H1 (cell line): ENCODE results near the gene SMAD7. TPM values are rescaled to one million over a fixed set of nuclear protein-coding genes. Genes with fewer than 3 reads are reported as not detected.

Source experiments
- CTCF ChIA-PET: fragments of 300-600 bp; sonication (Branson Sonifier 250); formaldehyde crosslinking; loops from one replicate; lab custom pipeline; 2021; ENCODE audit not compliant: partially characterized antibody; lab: Charles Lee
- POLR2A ChIA-PET: fragments of 300-600 bp; sonication (Branson Sonifier 250); formaldehyde crosslinking; loops from one replicate; lab custom pipeline; 2021; ENCODE audit warnings: inconsistent platforms; ENCODE audit not compliant: partially characterized antibody; lab: Charles Lee
- DNase-seq, 2 experiments: peaks; one replicate each; pipeline versions ENCODE4 v3.0.0 to v3.0.0-alpha.2; 2010 to 2022; ENCODE audit warnings: low spot score in 2 of 2, low read depth in 1 of 2, mixed read lengths in 1 of 2
- FAIRE-seq: peaks from 2 replicates; lab custom pipeline; 2011; peaks lifted over from hg19 to GRCh38; lab: Jason Lieb, UNC
- H2AFZ ChIP-seq: 2 replicates; pipeline ENCODE4 v1.8.1; 2012; ENCODE audit warnings: low read length, inconsistent platforms
- H2AK5ac ChIP-seq: 2 replicates; pipeline ENCODE4 v1.6.1; 2013; ENCODE audit warnings: low read depth, low read length
- H2BK120ac ChIP-seq: replicated peaks from 2 replicates; pipeline ENCODE3; 2013; ENCODE audit warnings: low read depth, low read length, inconsistent platforms
- H2BK12ac ChIP-seq: 2 replicates; pipeline ENCODE4 v1.6.1; 2013; ENCODE audit warnings: low read depth, low read length
- H2BK15ac ChIP-seq: 2 replicates; pipeline ENCODE4 v1.6.1; 2013; ENCODE audit warnings: low read length
- H2BK20ac ChIP-seq: 2 replicates; pipeline ENCODE4 v1.6.1; 2013; ENCODE audit warnings: low read length
- H2BK5ac ChIP-seq: 2 replicates; pipeline ENCODE4 v1.6.1; 2013; ENCODE audit warnings: low read depth, low read length
- H3K14ac ChIP-seq: 2 replicates; pipeline ENCODE4 v1.6.1; 2013; ENCODE audit warnings: inconsistent platforms; ENCODE audit not compliant: insufficient read length
- H3K18ac ChIP-seq: 2 replicates; pipeline ENCODE4 v1.6.1; 2013; ENCODE audit warnings: low read length; ENCODE audit errors: extremely low read depth
- H3K23ac ChIP-seq: 2 replicates; pipeline ENCODE4 v1.6.1; 2013; ENCODE audit warnings: inconsistent platforms; ENCODE audit not compliant: insufficient read length
- H3K23me2 ChIP-seq: 2 replicates; pipeline ENCODE4 v1.6.1; 2013; ENCODE audit warnings: low read depth, low read length
- H3K27ac ChIP-seq: 2 replicates; pipeline ENCODE4 v1.6.1; 2011; ENCODE audit warnings: low read depth, low read length, inconsistent platforms
- H3K27me3 ChIP-seq, 4 experiments: replicated peaks in 1 of 4; 1 replicate in 1 of 4; 2 replicates in 3 of 4; pipeline versions ENCODE4 v1.6.1 to v1.8.1; 2011 to 2013; ENCODE audit warnings: low read length in 3 of 4, mild to moderate bottlenecking in 3 of 4, inconsistent platforms in 2 of 4, mixed read lengths in 2 of 4, moderate library complexity in 1 of 4; ENCODE audit not compliant: control insufficient read depth in 3 of 4, insufficient read depth in 3 of 4; ENCODE audit errors: extremely low read depth in 1 of 4
- H3K36me3 ChIP-seq, 4 experiments: 2 replicates each; pipeline versions ENCODE4 v1.6.1 to v1.8.1; 2011 to 2013; ENCODE audit warnings: mild to moderate bottlenecking in 4 of 4, low read length in 3 of 4, moderate library complexity in 2 of 4, control low read depth in 1 of 4, inconsistent platforms in 1 of 4; ENCODE audit not compliant: insufficient read depth in 4 of 4, control insufficient read depth in 2 of 4
- H3K4ac ChIP-seq: replicated peaks from 2 replicates; pipeline ENCODE3; 2013; ENCODE audit warnings: low read length, low read depth, mixed read lengths, inconsistent platforms; ENCODE audit not compliant: insufficient read length
- H3K4me1 ChIP-seq, 4 experiments: replicated peaks in 1 of 4; 1 replicate in 1 of 4; 2 replicates in 3 of 4; pipeline versions ENCODE4 v1.6.1 to v1.8.1; 2011 to 2013; ENCODE audit warnings: low read length in 3 of 4, inconsistent platforms in 2 of 4, mixed read lengths in 1 of 4; ENCODE audit not compliant: insufficient read depth in 4 of 4, control insufficient read depth in 3 of 4
- H3K4me2 ChIP-seq, 2 experiments: 2 replicates each; pipeline versions ENCODE4 v1.6.1 to v1.8.1; 2011 to 2013; ENCODE audit warnings: low read depth in 2 of 2, low read length in 2 of 2, control low read depth in 1 of 2, inconsistent platforms in 1 of 2, mild to moderate bottlenecking in 1 of 2; ENCODE audit not compliant: insufficient read depth in 1 of 2
- H3K4me3 ChIP-seq, 4 experiments: fragments of 200-600, 300-600 bp in 1 of 4; sonication (generic), shearing (Covaris generic), sonication (Bioruptor Twin) in 1 of 4; 2 replicates each; pipeline versions ENCODE4 v1.5.1 to v1.8.1; 2011 to 2016; ENCODE audit warnings: low read length in 4 of 4, low read depth in 3 of 4, control low read depth in 2 of 4, inconsistent platforms in 2 of 4, mild to moderate bottlenecking in 2 of 4, mixed read lengths in 1 of 4, moderate library complexity in 1 of 4; ENCODE audit not compliant: insufficient read depth in 2 of 4; ENCODE audit errors: extremely low read depth in 1 of 4
- H3K56ac ChIP-seq: replicated peaks from 2 replicates; pipeline ENCODE3; 2013; ENCODE audit warnings: low read depth, mild to moderate bottlenecking, mixed read lengths, low read length, inconsistent platforms; ENCODE audit not compliant: insufficient read length
- H3K79me1 ChIP-seq: 2 replicates; pipeline ENCODE4 v1.6.1; 2013; ENCODE audit warnings: low read depth, low read length, control low read depth
- H3K79me2 ChIP-seq, 2 experiments: 2 replicates each; pipeline versions ENCODE4 v1.6.1 to v1.8.1; 2012 to 2013; ENCODE audit warnings: low read length in 2 of 2, mild to moderate bottlenecking in 2 of 2, inconsistent platforms in 1 of 2; ENCODE audit not compliant: insufficient read depth in 2 of 2, control insufficient read depth in 1 of 2
- H3K9ac ChIP-seq, 4 experiments: replicated peaks in 1 of 4; 1 replicate in 1 of 4; 2 replicates in 3 of 4; pipeline versions ENCODE4 v1.6.1 to v1.8.1; 2011 to 2013; ENCODE audit warnings: low read depth in 3 of 4, low read length in 3 of 4, control low read depth in 2 of 4, mild to moderate bottlenecking in 2 of 4, moderate library complexity in 2 of 4, inconsistent platforms in 1 of 4; ENCODE audit errors: extremely low read depth in 1 of 4
- H3K9me3 ChIP-seq, 2 experiments: 2 replicates each; pipeline versions ENCODE4 v1.6.1 to v1.8.1; 2012 to 2013; ENCODE audit warnings: mild to moderate bottlenecking in 2 of 2, moderate library complexity in 2 of 2, control low read depth in 1 of 2, inconsistent platforms in 1 of 2, low read depth in 1 of 2, low read length in 1 of 2, mixed read lengths in 1 of 2; ENCODE audit not compliant: insufficient read depth in 2 of 2
- H4K20me1 ChIP-seq, 2 experiments: replicated peaks in 1 of 2; 2 replicates each; pipeline versions ENCODE3 to v1.8.1; 2011 to 2013; ENCODE audit warnings: inconsistent platforms in 2 of 2, low read length in 2 of 2, mild to moderate bottlenecking in 1 of 2; ENCODE audit not compliant: insufficient read depth in 2 of 2, control insufficient read depth in 1 of 2
- H4K5ac ChIP-seq: 2 replicates; pipeline ENCODE4 v1.6.1; 2013; ENCODE audit warnings: low read length, low read depth, mixed read lengths, inconsistent platforms; ENCODE audit not compliant: insufficient read length
- H4K8ac ChIP-seq: 2 replicates; pipeline ENCODE4 v1.8.0; 2013; ENCODE audit warnings: mild to moderate bottlenecking, moderate library complexity, low read length, inconsistent platforms; ENCODE audit not compliant: insufficient read depth; ENCODE audit errors: extremely low read depth
- H4K91ac ChIP-seq: replicated peaks from 2 replicates; pipeline ENCODE3; 2013; ENCODE audit warnings: low read length, mixed read lengths, inconsistent platforms; ENCODE audit not compliant: insufficient read length
- ATF2 ChIP-seq: IDR thresholded peaks from 2 replicates; pipeline ENCODE4 v1.6.1; 2012; ENCODE audit warnings: low read length, inconsistent platforms
- CTBP2 ChIP-seq: IDR thresholded peaks from 2 replicates; pipeline ENCODE4 v1.7.0; 2011; ENCODE audit warnings: borderline replicate concordance, mild to moderate bottlenecking, moderate library complexity, mixed read lengths, low read length; ENCODE audit not compliant: insufficient read depth, insufficient read length
- E2F6 ChIP-seq: IDR thresholded peaks from 2 replicates; pipeline ENCODE4 v1.6.1; 2012; ENCODE audit warnings: inconsistent platforms
- RFX5 ChIP-seq: IDR thresholded peaks from 2 replicates; pipeline ENCODE4 v1.6.1; 2011; ENCODE audit warnings: low read depth, low read length, improper control_type of control experiment, borderline replicate concordance
- SP1 ChIP-seq: IDR thresholded peaks from 2 replicates; pipeline ENCODE4 v1.6.1; 2011; ENCODE audit warnings: low read depth, low read length
- SUZ12 ChIP-seq: fragments of 200-600 bp; sonication (generic); IDR thresholded peaks from 2 replicates; pipeline ENCODE4 v1.6.1; 2012; ENCODE audit warnings: mild to moderate bottlenecking, inconsistent platforms, low read length, moderate library complexity, mixed read lengths
- WGBS, 2 experiments: shearing (Covaris generic) in 1 of 2; methylation state at CpG; one replicate each; pipeline versions ENCODE4 v1.1.6 to v1.1.7; 2013 to 2015; ENCODE audit warnings: low lambda C conversion rate in 2 of 2, mixed read lengths in 2 of 2, inconsistent platforms in 1 of 2, low coverage in 1 of 2, missing lambda C conversion rate in 1 of 2; ENCODE audit not compliant: insufficient replicate concordance in 2 of 2, insufficient coverage in 1 of 2, insufficient read length in 1 of 2; ENCODE audit errors: extremely low coverage in 1 of 2, missing lambda C conversion rate in 1 of 2; 5-methylcytosine and 5-hydroxymethylcytosine counted together
- polyA plus RNA-seq, 7 experiments: library from polyadenylated mRNA; depleted of rRNA in 3 of 7; stranded (reverse) in 5 of 7; unstranded in 2 of 7; fragments of >200 nt in 5 of 7; fragments of 200-250 nt in 2 of 7; gene quantifications; 1 replicate in 5 of 7; 2 replicates in 1 of 7; 4 replicates in 1 of 7; pipeline versions ENCODE4 v1.2.1 to v1.2.3, GENCODE V29; 2011 to 2013; ENCODE audit warnings: missing spikeins in 2 of 7, mixed read lengths in 2 of 7
- total RNA-seq: library from RNA; stranded (reverse); fragmentation: NEBNext Ultra II Directional; extraction: Animal tissue kit (Norgen Biotek cat#: 25700); gene quantifications from 2 replicates; pipeline ENCODE4 v1.2.1, GENCODE V29; 2021

Gene SMAD7
- total and polyA plus RNA-seq, 2 of the 8 experiments (the other 6 are each of a cell fraction or from before 2014, with no cell fraction given): 6.5 to 15.5 TPM

- WGBS, 2 experiments: 77% methylated on average over 3 of the region's 3 CpGs; no CpG with 5 or more reads in 1 of the 2 experiments
- peaks cover 0 to 22% (median 7%) of the 10 kb centered on the region in 4 experiments; a peak in 6 of 7 replicates for H3K4me1 ChIP-seq
- no peak overlapping the region for H2BK12ac ChIP-seq
- FAIRE-seq (no peak), DNase-seq (no peak)
- no peak overlapping the region for H3K14ac ChIP-seq
- H3K4ac ChIP-seq: no peak overlapping the region
- peaks cover 0 to 2% of the 10 kb centered on the region in 2 experiments for H4K20me1 ChIP-seq
- no peak overlapping the region for H2BK5ac ChIP-seq
- H3K79me1 ChIP-seq: peaks cover 5% of the 10 kb centered on the region; the same call in 1 of the 2 replicates
- H2AFZ ChIP-seq: no peak overlapping the region
- ChIA-PET CTCF (interaction anchor here (1.0 to 2.0 kb wide), 6 partner anchors 11 to 55 kb away, joined by 3 to 8 read pairs (median 4); no protein-coding TSS in a partner anchor), POLR2A (interaction anchor here (0.6 to 0.9 kb wide), 3 partner anchors 11 to 109 kb away, joined by 3 read pairs; no protein-coding TSS in a partner anchor)
- no peak overlapping the region for H4K8ac ChIP-seq
- no peaks in the 10 kb centered on the region; a peak in 1 of 8 replicates for H3K36me3 ChIP-seq
- peaks cover 0 to 4% of the 10 kb centered on the region in 2 experiments; a peak in 2 of 4 replicates for H3K79me2 ChIP-seq
- no peak overlapping the region for H4K91ac ChIP-seq
- H3K18ac ChIP-seq: no peak overlapping the region
- H3K23ac ChIP-seq: no peak overlapping the region
- H3K4me2 ChIP-seq: no peak overlapping the region
- no peaks in the 10 kb centered on the region for H3K23me2 ChIP-seq
- H3K56ac ChIP-seq: no peak overlapping the region
- H2BK15ac ChIP-seq: no peak overlapping the region
- H3K4me3 ChIP-seq: no peak overlapping the region
- no peak overlapping the region for H2BK120ac ChIP-seq
- H2AK5ac ChIP-seq: no peak overlapping the region
- no peak overlapping the region for H4K5ac ChIP-seq
- no peak overlapping the region for H3K27ac ChIP-seq
- no peaks in the 10 kb centered on the region for H3K9me3 ChIP-seq
- H2BK20ac ChIP-seq: no peak overlapping the region
- H3K27me3 ChIP-seq: no peaks in the 10 kb centered on the region; a peak in 1 of 7 replicates
- TF ChIP-seq ATF2: no peak
- no peak for TF ChIP-seq CTBP2
- no peak for TF ChIP-seq SP1
- no peak for TF ChIP-seq E2F6
- no peak for TF ChIP-seq RFX5
- TF ChIP-seq SUZ12: no peak
- no peak overlapping the region for H3K9ac ChIP-seq
Measured at GRCh38 chr18:48919547-48919946, 31.2 kb downstream of the SMAD7 start.
